Neural progenitor cell (in vitro differentiated cells): ENCODE results near the gene ITGA2B.

Experiments
- EZH2phosphoT487 ChIP-seq: fragments of 200-600 bp; sonication (generic); IDR thresholded peaks from 2 replicates; pipeline ENCODE4 v1.6.1; 2017; ENCODE audit warnings: antibody characterized with exemption
- TF ChIP-seq, protein P1 (sequence below): fragments of 200-600 bp; sonication (generic); IDR thresholded peaks from 2 replicates; pipeline ENCODE4 v1.5.1; 2017; ENCODE audit warnings: antibody characterized with exemption, mild to moderate bottlenecking

DNA sequence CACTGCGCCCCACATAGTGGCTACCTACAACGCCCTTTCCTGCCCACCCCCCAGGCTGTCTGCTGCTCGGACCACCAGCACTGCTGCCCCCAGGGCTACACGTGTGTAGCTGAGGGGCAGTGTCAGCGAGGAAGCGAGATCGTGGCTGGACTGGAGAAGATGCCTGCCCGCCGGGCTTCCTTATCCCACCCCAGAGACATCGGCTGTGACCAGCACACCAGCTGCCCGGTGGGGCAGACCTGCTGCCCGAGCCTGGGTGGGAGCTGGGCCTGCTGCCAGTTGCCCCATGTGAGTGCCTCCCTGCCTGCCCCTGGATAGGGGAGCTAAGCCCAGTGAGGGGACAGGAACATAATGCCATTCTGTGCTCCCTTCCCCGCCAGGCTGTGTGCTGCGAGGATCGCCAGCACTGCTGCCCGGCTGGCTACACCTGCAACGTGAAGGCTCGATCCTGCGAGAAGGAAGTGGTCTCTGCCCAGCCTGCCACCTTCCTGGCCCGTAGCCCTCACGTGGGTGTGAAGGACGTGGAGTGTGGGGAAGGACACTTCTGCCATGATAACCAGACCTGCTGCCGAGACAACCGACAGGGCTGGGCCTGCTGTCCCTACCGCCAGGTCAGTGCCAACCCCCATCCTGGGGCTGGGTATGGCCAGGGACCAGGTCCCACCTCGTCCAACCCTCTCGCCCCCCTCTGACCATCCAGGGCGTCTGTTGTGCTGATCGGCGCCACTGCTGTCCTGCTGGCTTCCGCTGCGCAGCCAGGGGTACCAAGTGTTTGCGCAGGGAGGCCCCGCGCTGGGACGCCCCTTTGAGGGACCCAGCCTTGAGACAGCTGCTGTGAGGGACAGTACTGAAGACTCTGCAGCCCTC, 37.3 kb downstream of the ITGA2B start:
- TF ChIP-seq, protein P1, sequence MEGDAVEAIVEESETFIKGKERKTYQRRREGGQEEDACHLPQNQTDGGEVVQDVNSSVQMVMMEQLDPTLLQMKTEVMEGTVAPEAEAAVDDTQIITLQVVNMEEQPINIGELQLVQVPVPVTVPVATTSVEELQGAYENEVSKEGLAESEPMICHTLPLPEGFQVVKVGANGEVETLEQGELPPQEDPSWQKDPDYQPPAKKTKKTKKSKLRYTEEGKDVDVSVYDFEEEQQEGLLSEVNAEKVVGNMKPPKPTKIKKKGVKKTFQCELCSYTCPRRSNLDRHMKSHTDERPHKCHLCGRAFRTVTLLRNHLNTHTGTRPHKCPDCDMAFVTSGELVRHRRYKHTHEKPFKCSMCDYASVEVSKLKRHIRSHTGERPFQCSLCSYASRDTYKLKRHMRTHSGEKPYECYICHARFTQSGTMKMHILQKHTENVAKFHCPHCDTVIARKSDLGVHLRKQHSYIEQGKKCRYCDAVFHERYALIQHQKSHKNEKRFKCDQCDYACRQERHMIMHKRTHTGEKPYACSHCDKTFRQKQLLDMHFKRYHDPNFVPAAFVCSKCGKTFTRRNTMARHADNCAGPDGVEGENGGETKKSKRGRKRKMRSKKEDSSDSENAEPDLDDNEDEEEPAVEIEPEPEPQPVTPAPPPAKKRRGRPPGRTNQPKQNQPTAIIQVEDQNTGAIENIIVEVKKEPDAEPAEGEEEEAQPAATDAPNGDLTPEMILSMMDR: no peak
- no peak for TF ChIP-seq EZH2phosphoT487
